ACC112 (cell line): ENCODE data around the gene EVA1C.

Source experiments
- H2AFZ ChIP-seq: fragments of 200-600 bp; sonication (generic); one replicate; pipeline ENCODE4 v1.6.0; 2017; ENCODE audit warnings: antibody characterized with exemption, low read length; ENCODE audit not compliant: unreplicated experiment
- H3K27ac ChIP-seq: fragments of 200-600 bp; sonication (generic); 2 replicates; pipeline ENCODE4 v1.5.1; 2014; ENCODE audit warnings: low read depth, mild to moderate bottlenecking, antibody characterized with exemption, low read length, moderate library complexity
- H3K27me3 ChIP-seq: fragments of 200-600 bp; sonication (generic); 2 replicates; pipeline ENCODE4 v1.6.1; 2014; ENCODE audit warnings: mild to moderate bottlenecking, antibody characterized with exemption, low read length, moderate library complexity, mixed read lengths; ENCODE audit not compliant: insufficient read depth
- H3K36me3 ChIP-seq: fragments of 200-600 bp; sonication (generic); 2 replicates; pipeline ENCODE4 v1.6.1; 2016; ENCODE audit warnings: mild to moderate bottlenecking, antibody characterized with exemption, low read length, moderate library complexity, mixed read lengths; ENCODE audit not compliant: insufficient read depth
- H3K4me1 ChIP-seq: fragments of 200-600 bp; sonication (generic); one replicate; pipeline ENCODE4 v1.6.1; 2016; ENCODE audit warnings: low read length, mixed read lengths; ENCODE audit not compliant: insufficient read depth, unreplicated experiment, control insufficient read depth
- H3K4me3 ChIP-seq: fragments of 200-600 bp; sonication (generic); 2 replicates; pipeline ENCODE4 v1.5.1; 2014; ENCODE audit warnings: mild to moderate bottlenecking, low read depth, low read length
- H3K79me2 ChIP-seq: fragments of 200-600 bp; sonication (generic); one replicate; pipeline ENCODE4 v1.6.0; 2016; ENCODE audit warnings: low read length; ENCODE audit not compliant: control insufficient read depth, unreplicated experiment, insufficient read depth

EVA1C gene

GRCh38 chr21:32411350-32412161, 950 bp upstream of the EVA1C start:
- Histone ChIP-seq H2AFZ (peak overlapping the region; percentile 92), H3K4me3 (peak overlapping the region; percentile 97)

GRCh38 chr21:32413015-32413504, 554 bp downstream of the EVA1C start:
- Histone ChIP-seq H3K27ac (peak overlapping the region; percentile 95), H3K4me1 (peaks cover 23% of the 10 kb centered on the region), H3K79me2 (peaks cover 55% of the 10 kb centered on the region), H2AFZ (peak overlapping the region; percentile 92), H3K4me3 (peak overlapping the region; percentile 97), H3K36me3 (peaks cover 5% of the 10 kb centered on the region; the same call in 1 of the 2 replicates), H3K27me3 (no peaks in the 10 kb centered on the region)

More at GRCh38 chr21:32411350-32412161, 950 bp upstream of the EVA1C start:
- H3K36me3 ChIP-seq = no peaks in the 10 kb centered on the region
- no peaks in the 10 kb centered on the region for H3K27me3 ChIP-seq
- peaks cover 40% of the 10 kb centered on the region for H3K79me2 ChIP-seq
- peaks cover 23% of the 10 kb centered on the region for H3K4me1 ChIP-seq
- H3K27ac ChIP-seq = peak overlapping the region; percentile 95

DNA sequence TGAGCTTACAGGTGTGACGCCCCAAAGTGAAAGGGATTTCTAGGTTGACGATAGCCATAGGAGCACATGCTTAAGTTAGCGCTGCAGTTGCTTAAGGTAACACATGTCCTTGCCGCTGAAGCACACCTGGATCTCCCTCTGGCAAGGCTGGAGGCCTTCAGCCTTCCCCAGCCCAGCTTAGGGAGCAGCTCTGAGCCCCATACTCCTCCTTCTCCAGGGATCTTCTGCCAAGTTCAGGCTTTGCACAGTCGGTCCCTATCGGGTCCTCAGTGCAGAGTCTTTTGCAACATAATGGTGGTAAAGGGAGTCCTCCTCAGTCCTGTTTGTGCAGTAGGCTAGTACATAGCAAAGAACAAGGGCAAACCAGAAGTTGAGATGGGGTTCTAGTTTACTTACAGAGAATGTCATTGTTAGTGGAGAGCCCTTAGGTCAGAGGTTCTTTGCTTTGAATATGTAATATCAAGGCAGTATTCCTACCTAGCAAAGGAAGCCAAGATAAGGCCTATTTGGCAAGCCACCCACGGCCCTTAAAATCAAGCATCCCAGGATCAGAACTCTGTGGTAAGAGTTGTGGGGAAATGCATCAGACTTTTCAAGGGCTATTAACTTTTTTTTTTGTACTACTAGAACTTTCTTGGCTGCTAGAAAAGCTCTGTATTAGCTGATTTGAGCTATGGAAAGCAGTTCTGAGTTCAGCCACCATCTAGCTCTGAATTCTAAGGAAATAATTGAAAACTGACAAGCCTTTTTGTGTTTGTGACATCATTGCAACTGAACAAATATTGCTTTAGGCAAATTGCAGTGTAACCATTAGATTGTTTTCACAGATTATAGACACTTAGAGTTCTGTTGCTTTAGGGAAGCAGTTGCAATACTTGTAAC, 1.4 kb downstream of the EVA1C start:
- peaks cover 23% of the 10 kb centered on the region for H3K4me1 ChIP-seq
- H3K27ac ChIP-seq = peak overlapping the region; percentile 95
- no peak overlapping the region for H2AFZ ChIP-seq
- H3K79me2 ChIP-seq = peaks cover 63% of the 10 kb centered on the region
- H3K4me3 ChIP-seq = peak overlapping the region; percentile 97
- peaks cover 5% of the 10 kb centered on the region; the same call in 1 of the 2 replicates for H3K36me3 ChIP-seq
- H3K27me3 ChIP-seq = no peaks in the 10 kb centered on the region

DNA sequence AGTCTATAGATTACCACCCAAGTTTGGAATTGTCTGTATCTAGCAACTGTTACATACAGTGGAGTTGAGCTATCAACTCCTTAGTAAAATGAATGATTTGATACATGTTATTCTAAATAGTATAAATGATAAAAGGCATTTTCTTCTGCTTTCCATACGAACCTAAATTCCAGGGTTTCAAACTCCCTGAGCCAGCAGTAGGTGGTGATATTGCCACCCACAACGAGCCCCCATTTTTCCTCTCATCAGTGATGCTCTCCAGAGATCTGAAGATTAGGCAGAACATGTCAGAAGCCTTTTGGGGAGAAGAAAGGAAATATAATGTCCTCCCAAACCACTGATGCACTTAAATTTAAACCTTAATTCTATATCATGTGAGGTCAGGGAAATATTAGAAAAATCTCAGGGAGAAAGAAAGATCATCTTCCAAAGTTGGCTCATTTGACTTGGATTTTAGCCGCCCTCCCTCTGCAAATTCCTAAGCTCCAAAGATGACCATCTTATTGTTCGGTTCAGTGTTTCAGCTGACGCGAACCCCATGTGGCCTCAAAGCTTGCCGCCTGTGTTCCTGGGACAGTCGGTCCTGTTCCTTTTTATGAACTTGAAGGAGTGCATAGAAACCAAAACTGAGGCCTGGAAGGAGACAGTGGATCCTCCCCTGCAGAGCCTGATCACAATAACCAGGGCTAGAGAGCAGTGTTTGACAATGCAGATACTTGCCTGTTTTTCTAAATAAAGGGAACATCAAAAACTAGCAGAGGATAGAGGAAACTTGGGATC, 2.3 kb downstream of the EVA1C start:
- peak overlapping the region; percentile 97 for H3K4me3 ChIP-seq
- H3K27me3 ChIP-seq = no peaks in the 10 kb centered on the region
- H2AFZ ChIP-seq = no peak overlapping the region
- H3K27ac ChIP-seq = peak overlapping the region; percentile 95
- H3K79me2 ChIP-seq = peaks cover 69% of the 10 kb centered on the region
- peaks cover 5% of the 10 kb centered on the region; the same call in 1 of the 2 replicates for H3K36me3 ChIP-seq
- H3K4me1 ChIP-seq = peaks cover 23% of the 10 kb centered on the region

DNA sequence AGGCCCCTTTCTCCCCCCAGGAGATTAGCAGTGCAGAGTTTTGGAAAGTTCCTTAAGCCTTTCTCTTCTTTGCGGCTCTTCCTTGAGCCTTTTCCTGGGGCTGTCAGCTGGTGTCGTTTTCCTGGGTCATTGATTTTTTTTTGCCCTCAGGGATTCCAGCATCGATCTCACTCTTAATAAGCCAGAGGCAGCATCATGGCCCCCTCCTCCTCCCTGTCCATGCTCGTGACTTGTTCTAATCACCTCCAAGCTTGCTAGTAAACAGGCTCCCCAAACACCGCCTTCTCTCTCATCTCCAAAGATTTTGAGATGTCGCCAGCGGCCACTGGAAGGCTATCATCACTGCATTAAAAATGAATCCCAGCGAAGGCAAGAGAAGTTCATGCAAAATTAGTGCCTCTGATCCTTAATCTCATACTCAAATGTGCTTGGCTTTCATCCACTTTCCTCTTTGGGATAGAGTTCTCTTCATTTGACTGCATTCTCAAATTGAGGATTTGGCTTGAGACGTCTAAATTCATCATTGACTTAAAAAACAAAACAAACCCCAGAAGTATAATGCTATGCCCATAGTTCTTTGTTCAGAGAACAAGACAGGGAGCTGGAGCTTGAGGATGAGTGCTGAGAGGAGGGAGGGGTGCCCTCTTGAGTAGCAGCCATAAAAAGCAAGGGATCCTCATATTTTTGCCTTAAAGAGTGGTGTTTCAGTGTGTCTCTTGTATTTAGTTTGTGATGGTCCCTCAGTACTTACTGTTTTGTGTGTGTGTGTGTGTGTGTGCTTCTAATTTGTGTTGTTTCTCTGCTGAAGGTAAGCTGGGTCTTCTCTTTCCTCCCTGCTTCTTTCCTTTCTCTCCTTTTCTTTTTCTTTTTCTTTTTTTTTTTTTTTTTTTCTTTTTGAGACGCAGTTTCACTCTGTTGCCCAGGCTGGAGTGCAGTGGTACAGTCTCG, 3.2 kb downstream of the EVA1C start:
- H3K4me3 ChIP-seq = peak overlapping the region; percentile 97
- peaks cover 74% of the 10 kb centered on the region for H3K79me2 ChIP-seq
- peaks cover 19% of the 10 kb centered on the region for H3K4me1 ChIP-seq
- peaks cover 5% of the 10 kb centered on the region; the same call in 1 of the 2 replicates for H3K36me3 ChIP-seq
- H2AFZ ChIP-seq = peak overlapping the region; percentile 20
- peak overlapping the region; percentile 95 for H3K27ac ChIP-seq
- no peaks in the 10 kb centered on the region for H3K27me3 ChIP-seq

DNA sequence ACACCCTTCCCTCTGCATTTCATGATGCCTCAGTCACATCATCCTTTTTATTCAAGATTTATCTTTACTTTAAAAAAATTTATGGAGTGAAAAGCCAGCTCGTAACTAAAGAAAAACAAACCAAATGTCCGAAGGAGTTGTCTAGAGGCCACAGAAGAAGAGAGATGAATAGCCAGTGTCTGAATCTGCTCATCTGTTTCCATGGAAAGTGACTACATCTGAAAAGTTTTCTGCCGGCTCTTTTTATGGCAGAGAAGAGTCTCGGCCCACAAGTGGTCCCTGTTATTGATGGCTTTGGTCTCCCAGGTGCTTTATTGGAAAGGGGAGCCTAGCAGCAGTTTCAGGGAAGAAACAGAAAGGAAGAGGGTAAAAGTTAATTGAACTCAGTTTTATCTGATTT, 5.6 kb downstream of the EVA1C start:
- H3K27ac ChIP-seq = no peak overlapping the region
- peaks cover 16% of the 10 kb centered on the region for H3K4me1 ChIP-seq
- no peaks in the 10 kb centered on the region for H3K27me3 ChIP-seq
- H3K79me2 ChIP-seq = peaks cover 72% of the 10 kb centered on the region
- H3K36me3 ChIP-seq = peaks cover 18% of the 10 kb centered on the region
- no peak overlapping the region for H3K4me3 ChIP-seq
- H2AFZ ChIP-seq = no peak overlapping the region

- H3K79me2 ChIP-seq = peaks cover 73% of the 10 kb centered on the region
- 0 out of 2 replicates have a peak overlapping the region, but pooled peaks have one; percentile 82 for H3K27ac ChIP-seq
- peaks cover 16% of the 10 kb centered on the region for H3K36me3 ChIP-seq
These were observed 9.6 kb downstream of the EVA1C start for GRCh38 chr21:32422064-32422463.

GRCh38 chr21:32423320-32424190, 11.0 kb downstream of the EVA1C start:
- peaks cover 52% of the 10 kb centered on the region for H3K4me1 ChIP-seq
- H3K36me3 ChIP-seq = peaks cover 13% of the 10 kb centered on the region
- peaks cover 70% of the 10 kb centered on the region for H3K79me2 ChIP-seq
- no peaks in the 10 kb centered on the region for H3K27me3 ChIP-seq
- H3K27ac ChIP-seq = peak overlapping the region; percentile 82
- peak overlapping the region; percentile 38; the same call in 1 of the 2 replicates for H3K4me3 ChIP-seq
- H2AFZ ChIP-seq = no peak overlapping the region

More at GRCh38 chr21:32422064-32422463, 9.6 kb downstream of the EVA1C start:
- no peaks in the 10 kb centered on the region for H3K27me3 ChIP-seq
- peaks cover 39% of the 10 kb centered on the region for H3K4me1 ChIP-seq
- H2AFZ ChIP-seq = no peak overlapping the region
- H3K4me3 ChIP-seq = no peak overlapping the region

GRCh38 chr21:32424191-32424535, 11.7 kb downstream of the EVA1C start:
- no peaks in the 10 kb centered on the region for H3K27me3 ChIP-seq
- peaks cover 52% of the 10 kb centered on the region for H3K4me1 ChIP-seq
- H3K79me2 ChIP-seq = peaks cover 65% of the 10 kb centered on the region
- H3K4me3 ChIP-seq = no peak overlapping the region
- H2AFZ ChIP-seq = no peak overlapping the region
- H3K36me3 ChIP-seq = peaks cover 13% of the 10 kb centered on the region
- H3K27ac ChIP-seq = peak overlapping the region; percentile 82
